ENCODE results near the gene PTK7.
A peak's percentile ranks its signal among the peaks of the same experiment; 100 is the strongest.

PTK7 gene

GRCh38 chr6:43180985-43181384 is 104.9 kb downstream of the PTK7 start:
- no peak for DNase-seq (ENCODE audit: low read depth)

- no peak for DNase-seq (ENCODE audit: low read depth)
Measured at GRCh38 chr6:43181621-43181941, 105.5 kb downstream of the PTK7 start.

- DNase-seq (ENCODE audit: low read depth), result peak; percentile 84
Measured at GRCh38 chr6:43181942-43182860, 106.1 kb downstream of the PTK7 start, which contains the start of gene CUL9. CUL9 (plus strand) TSS chr6:43182196; CDS start chr6:43184311, 2,115 bp downstream.

- no peak for DNase-seq (ENCODE audit: low read depth)
Measured at GRCh38 chr6:43183441-43183840, 107.3 kb downstream of the PTK7 start.

GRCh38 chr6:43184268-43184985 is 108.3 kb downstream of the PTK7 start:
- no peak for DNase-seq (ENCODE audit: low read depth)

- DNase-seq (ENCODE audit: low read depth), result no peak
Measured at GRCh38 chr6:43185391-43185985, 109.4 kb downstream of the PTK7 start.

- no peak for DNase-seq (ENCODE audit: low read depth)
Measured at GRCh38 chr6:43186019-43186418, 109.9 kb downstream of the PTK7 start.

- DNase-seq (ENCODE audit: low read depth), result no peak
Measured at GRCh38 chr6:43186706-43187105, 110.6 kb downstream of the PTK7 start.

- no peak for DNase-seq (ENCODE audit: low read depth)
Measured at GRCh38 chr6:43187821-43188220, 111.7 kb downstream of the PTK7 start.

- DNase-seq (ENCODE audit: low read depth), result no peak
Measured at GRCh38 chr6:43188426-43188825, 112.3 kb downstream of the PTK7 start.

GRCh38 chr6:43189776-43190304 is 113.7 kb downstream of the PTK7 start:
- DNase-seq (ENCODE audit: low read depth), result no peak

GRCh38 chr6:43192911-43193310 is 116.8 kb downstream of the PTK7 start:
- DNase-seq (ENCODE audit: low read depth), result no peak

GRCh38 chr6:43193929-43194328 is 117.8 kb downstream of the PTK7 start:
- no peak for DNase-seq (ENCODE audit: low read depth)

GRCh38 chr6:43196337-43196736 is 120.2 kb downstream of the PTK7 start:
- DNase-seq (ENCODE audit: low read depth), result no peak

- DNase-seq (ENCODE audit: low read depth), result no peak
Measured at GRCh38 chr6:43199912-43200311, 123.8 kb downstream of the PTK7 start.

GRCh38 chr6:43200541-43200940 is 124.4 kb downstream of the PTK7 start:
- no peak for DNase-seq (ENCODE audit: low read depth)

- no peak for DNase-seq (ENCODE audit: low read depth)
Measured at GRCh38 chr6:43202451-43202850, 126.3 kb downstream of the PTK7 start.

- DNase-seq (ENCODE audit: low read depth), result no peak
Measured at GRCh38 chr6:43203029-43203717, 127.1 kb downstream of the PTK7 start.

GRCh38 chr6:43203718-43204095 is 127.6 kb downstream of the PTK7 start:
- no peak for DNase-seq (ENCODE audit: low read depth)

- DNase-seq (ENCODE audit: low read depth), result no peak
Measured at GRCh38 chr6:43204271-43205105, 128.4 kb downstream of the PTK7 start.

- no peak for DNase-seq (ENCODE audit: low read depth)
Measured at GRCh38 chr6:43205849-43206248, 129.7 kb downstream of the PTK7 start.

All from CMK (cell line).